ENCODE results near the gene MICAL2.

Gene MICAL2

DNA sequence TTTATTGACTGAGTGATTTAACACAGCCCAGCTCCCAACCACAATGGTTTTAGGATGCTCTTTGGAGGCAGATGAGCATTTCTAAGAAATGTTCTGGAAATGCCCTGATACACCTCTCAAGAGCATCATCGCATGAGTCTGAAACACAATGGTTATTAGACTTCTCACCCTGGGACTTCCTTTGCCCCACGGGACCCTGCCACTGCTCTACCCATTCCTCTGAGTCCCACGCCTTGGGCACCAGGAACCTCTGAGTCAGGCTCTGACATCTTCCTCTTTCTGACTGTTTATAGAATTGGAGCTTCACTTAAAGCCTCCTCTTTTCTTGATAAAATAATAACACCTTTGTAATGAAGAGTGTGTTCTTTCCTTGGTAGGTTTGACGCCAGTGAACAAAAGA lies 181.4 kb downstream of the MICAL2 start:
- no peak for DNase-seq

DNA sequence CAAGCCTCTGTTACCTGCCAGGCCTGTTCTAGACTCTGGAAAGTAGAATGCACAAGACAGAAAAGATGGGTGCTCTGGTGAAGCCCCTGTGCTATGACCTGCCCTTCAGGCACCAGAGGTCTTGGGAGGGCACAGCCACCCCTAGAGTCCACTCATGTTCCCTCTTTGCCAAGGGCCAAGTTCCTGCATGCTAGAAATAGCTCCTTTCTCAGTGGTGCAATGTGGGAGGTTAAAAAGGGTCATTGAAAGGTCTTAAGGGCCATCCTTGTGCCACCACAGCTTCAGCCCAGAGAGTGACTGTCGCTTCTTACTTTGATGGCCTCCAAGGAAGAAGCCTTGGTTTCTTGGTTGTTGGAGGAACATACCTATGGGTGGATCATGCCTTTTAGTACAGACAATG lies 182.4 kb downstream of the MICAL2 start:
- DNase-seq: no peak

DNA sequence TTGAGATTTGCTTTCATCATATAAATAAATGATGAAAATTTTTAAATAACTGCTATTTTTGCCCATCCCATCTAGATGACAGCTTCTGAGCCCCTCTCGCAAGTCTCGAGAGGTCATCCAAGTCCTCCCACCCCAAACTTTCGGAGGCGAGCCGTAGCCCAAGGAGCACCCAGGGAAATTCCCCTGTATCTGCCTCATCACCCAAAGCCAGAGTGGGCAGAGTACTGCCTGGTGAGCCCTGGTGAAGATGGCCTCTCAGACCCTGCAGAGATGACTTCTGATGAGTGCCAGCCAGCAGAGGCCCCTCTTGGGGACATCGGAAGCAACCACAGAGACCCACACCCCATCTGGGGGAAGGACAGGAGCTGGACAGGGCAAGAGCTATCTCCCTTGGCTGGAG lies 183.1 kb downstream of the MICAL2 start:
- DNase-seq: no peak

DNA sequence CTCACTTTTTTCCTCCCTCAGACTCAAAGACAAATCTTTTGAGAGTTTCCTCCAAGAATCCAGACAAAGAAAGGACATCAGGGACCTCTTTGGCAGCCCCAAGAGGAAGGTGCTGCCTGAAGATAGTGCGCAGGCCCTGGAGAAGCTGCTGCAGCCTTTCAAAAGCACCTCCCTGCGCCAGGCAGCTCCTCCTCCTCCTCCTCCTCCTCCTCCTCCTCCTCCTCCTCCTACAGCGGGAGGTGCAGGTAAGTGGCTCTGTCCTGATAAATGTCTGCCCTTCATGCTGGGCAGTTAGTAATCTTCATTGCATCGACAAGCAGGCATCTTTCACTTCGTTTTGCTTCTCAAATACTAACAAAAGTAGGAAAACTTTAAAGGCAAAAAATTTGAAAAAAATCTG lies 184.2 kb downstream of the MICAL2 start:
- DNase-seq: no peak

DNA sequence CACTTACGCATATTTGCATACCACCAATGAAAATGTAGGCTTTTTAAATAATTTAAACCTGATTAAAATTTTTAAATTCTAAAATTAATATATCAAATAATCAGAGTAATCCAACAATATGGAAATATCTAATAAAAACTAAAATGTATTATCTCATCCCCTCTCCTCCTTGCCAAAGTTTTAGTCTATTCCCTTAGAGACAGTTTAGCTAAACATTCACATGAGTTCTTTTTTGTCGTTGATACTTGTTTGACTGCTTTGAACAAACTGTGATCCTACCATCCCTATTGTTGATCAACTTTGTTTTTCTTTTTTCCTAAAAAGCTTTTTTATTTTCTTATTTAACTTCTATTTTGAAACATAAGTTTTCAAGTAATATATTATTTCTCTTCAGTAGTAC lies 185.6 kb downstream of the MICAL2 start:
- no peak for DNase-seq

DNA sequence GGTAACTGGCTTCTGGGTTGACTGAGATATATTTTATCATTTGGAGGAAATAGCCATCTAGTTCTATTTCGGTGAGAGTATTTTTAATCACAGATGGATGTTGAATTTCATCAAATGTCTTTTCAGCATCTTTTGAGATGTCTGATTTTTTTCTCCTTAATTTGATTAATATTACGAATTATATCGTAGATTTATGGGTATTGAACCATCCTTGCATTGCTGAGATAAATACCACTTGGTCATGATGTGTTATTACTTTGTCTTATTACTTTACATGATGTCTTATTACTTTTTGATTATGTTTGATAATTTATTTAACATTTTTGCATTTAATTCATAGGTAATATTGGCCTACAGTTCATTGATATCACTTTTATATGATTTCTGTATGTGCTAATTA lies 188.2 kb downstream of the MICAL2 start:
- DNase-seq: no peak

DNA sequence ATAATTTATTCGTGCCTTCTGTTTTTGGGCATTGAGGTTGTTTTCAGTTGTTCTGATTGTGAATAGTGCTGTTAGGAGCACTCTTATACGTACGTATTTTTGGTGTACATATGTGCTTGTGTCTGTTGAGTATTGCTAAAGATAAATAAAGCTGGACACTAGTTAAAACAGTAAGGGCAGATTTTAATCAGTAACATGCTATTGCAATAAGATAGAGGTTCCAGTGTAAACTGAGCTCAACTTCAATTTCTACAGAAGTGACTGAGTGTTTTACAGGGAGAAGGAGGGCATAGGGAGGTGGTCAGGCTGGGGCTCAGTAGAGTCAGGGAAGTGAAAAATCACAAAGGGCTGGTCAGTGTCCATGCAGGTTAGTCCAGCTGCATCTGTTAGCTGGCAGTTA lies 191.0 kb downstream of the MICAL2 start:
- no peak for DNase-seq

DNA sequence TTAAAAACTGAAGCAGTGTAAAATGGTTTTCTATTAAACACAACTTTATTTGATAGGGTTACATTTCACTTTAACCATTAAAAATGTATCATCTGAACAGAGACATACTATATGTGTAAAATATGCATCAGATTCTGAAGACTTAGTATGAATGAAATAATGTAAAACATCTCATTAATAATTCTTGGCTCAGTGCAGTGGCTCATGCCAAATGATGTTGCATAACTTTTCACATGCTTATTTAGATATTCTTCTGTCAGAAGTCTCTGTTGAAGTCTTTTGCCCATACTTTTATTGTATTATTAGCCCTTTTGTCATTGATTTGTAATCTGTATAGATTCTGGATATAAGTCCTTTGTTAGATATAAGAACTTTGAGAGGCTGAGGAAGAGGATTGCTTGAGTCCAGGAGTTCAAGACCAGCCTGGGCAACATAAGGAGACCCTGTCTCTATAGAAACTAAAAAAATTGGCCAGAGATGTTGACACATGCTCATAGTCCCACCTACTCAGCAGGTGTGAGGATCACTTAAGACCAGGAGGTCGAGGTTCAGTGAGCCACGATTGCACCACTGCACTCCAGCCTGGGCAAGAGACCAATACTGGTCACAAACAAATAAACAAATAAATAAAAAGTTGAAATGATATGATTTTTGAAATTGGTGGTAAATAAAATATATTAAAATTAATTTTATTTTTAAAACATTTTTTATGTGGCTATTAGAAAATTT lies 193.2 kb downstream of the MICAL2 start:
- DNase-seq: no peak

DNA sequence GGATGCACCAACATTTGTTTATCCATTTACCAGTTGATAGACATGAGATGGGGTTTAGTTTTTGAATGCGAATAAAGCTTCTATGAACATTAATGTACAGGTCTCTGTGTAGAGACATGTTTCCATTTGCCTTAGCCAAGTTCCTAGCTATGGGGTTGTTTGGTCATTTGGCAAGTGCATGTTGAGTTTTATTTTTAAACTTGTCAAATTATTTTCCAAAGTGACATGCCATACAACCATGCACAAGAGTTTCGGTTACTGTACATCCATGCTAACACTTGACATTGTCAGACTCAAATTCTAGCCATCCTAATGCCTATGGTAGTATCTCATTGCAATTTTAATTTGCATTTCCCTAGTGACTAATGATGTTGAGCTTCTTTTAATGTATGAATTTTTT lies 196.4 kb downstream of the MICAL2 start:
- no peak for DNase-seq

DNA sequence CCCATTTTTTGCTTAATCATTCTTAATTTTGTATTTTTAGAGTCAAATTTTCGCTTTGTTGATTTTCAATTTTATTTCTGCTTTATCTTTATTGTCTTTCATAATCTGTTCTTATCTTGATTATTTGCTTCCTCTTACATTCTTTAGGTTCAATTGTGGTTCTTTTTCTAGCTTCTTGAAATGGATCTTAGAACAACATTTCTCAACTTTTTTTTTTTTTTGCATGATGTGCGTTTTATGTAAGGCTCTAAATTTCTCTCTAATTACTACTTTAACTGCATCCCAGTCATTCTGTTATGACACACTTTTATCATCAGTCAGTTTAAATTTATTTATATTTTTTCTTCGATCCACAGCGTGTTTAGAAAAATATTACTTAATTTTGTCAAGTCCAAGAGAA lies 201.7 kb downstream of the MICAL2 start:
- DNase-seq: no peak

Data from activated CD4-positive, alpha-beta T cell treated with anti-CD3 and anti-CD28 coated beads for 1 hour (primary cell).